Right renal cortex interstitium (tissue), 3 donors: ENCODE data around the gene HDGFL3. TPM values are rescaled to one million over a fixed set of nuclear protein-coding genes. Genes with fewer than 3 reads are reported as not detected.
"Not testable (repeated sequence)": the region's sequence is repeated elsewhere in the genome, so short reads cannot be mapped to it uniquely, and the experiment has no call there.

ENCODE experiments used
- DNase-seq, 3 donors: peaks; one replicate each; pipeline ENCODE4 v3.0.0-alpha.2; 2013; ENCODE audit warnings: low read depth in 3 of 3, low spot score in 2 of 3
- polyA plus RNA-seq, 3 donors: library from polyadenylated mRNA; unstranded; fragments of 120-200 nt; gene quantifications; one replicate each; pipeline ENCODE4 v1.2.1, GENCODE V29; 2013; ENCODE audit not compliant: insufficient read length in 3 of 3

Gene HDGFL3
- polyA plus RNA-seq, 3 donors = 91.3 to 103 (median 98.7) TPM

- DNase-seq = no peak
Observed at GRCh38 chr15:83106994-83107840, 100.4 kb downstream of the HDGFL3 start, which contains the start of gene TM6SF1. TM6SF1 (plus strand) TSS chr15:83107645; CDS start chr15:83107681, 36 bp downstream.

- DNase-seq = no peak
Observed at GRCh38 chr15:83105440-83105839, 102.2 kb downstream of the HDGFL3 start.

- no peak for DNase-seq
Observed at GRCh38 chr15:83104141-83104540, 103.5 kb downstream of the HDGFL3 start.

- DNase-seq = no peak
Observed at GRCh38 chr15:83102346-83102745, 105.3 kb downstream of the HDGFL3 start.

- DNase-seq = no peak
Observed at GRCh38 chr15:83100097-83100646, 107.5 kb downstream of the HDGFL3 start.

- no peak for DNase-seq
Observed at GRCh38 chr15:83099290-83099689, 108.3 kb downstream of the HDGFL3 start.

GRCh38 chr15:83098079-83098478 is 109.5 kb downstream of the HDGFL3 start:
- DNase-seq = no peak

- no peak for DNase-seq
Observed at GRCh38 chr15:83094583-83094982, 113.0 kb downstream of the HDGFL3 start.

- DNase-seq = no peak
Observed at GRCh38 chr15:83092309-83092976, 115.2 kb downstream of the HDGFL3 start.

GRCh38 chr15:83091965-83092308 is 115.7 kb downstream of the HDGFL3 start:
- not testable (repeated sequence) for DNase-seq

GRCh38 chr15:83090465-83090864 is 117.2 kb downstream of the HDGFL3 start:
- DNase-seq = no peak

- no peak for DNase-seq
Observed at GRCh38 chr15:83088876-83089275, 118.7 kb downstream of the HDGFL3 start.

- DNase-seq = no peak
Observed at GRCh38 chr15:83087576-83087975, 120.0 kb downstream of the HDGFL3 start.

GRCh38 chr15:83085864-83086552 is 121.6 kb downstream of the HDGFL3 start:
- not testable (repeated sequence) for DNase-seq

GRCh38 chr15:83085461-83085860 is 122.2 kb downstream of the HDGFL3 start:
- DNase-seq = not testable (repeated sequence)

GRCh38 chr15:83082730-83083386 is 124.8 kb downstream of the HDGFL3 start:
- DNase-seq = no peak

- DNase-seq = no peak
Observed at GRCh38 chr15:83081256-83082014, 126.2 kb downstream of the HDGFL3 start.

- no peak for DNase-seq
Observed at GRCh38 chr15:83078712-83079111, 128.9 kb downstream of the HDGFL3 start.
